ENCODE data around the gene RCOR2.

RCOR2 gene

DNA sequence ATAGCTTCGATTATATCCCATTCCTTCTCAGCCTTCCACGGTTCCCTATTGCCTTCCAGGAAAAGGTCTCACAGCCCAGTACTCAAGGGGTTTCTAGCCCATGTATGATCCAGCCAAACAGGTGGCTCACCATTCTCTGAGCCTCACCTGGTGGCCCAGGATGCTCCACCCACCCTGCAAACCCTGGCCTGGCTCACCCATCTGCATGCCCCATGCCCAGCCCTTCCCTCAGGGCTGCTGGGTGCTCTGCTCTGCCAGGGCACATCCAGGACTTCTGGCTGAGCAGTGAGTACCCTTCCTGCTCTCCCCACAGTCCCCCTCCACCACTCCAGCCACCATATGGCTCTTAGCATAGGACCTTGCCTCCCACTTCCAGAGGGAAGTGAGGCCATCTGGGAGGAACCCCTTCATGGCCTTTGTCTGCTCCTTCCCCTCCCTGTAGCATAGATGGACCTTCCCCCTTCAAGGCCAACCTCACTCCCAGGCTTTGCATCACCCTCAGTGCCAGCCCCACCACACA, 5.8 kb upstream of the RCOR2 start:
- no peak for DNase-seq

DNA sequence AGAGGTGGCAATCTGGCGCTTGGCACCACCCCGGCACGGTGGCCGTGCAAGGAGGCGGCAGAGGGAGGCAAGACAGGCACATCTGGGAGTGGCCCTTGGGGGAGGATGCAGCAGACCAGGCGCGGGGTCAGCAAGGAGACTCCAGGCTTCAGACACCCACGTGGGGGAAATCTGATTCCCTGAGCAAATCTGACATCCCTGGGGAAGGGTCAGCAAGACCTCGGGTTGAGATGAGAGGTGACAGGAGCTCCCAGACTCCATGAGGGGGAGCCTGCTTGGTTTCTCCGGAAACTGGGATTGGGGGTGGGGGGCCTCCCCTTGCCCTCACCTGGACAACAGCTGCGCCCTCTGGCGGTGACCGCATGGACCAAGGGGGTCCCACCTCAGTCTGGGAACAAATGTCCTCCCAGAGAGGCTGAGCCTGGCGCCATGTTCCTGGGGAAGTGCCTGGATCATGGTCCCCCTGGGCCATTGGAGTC, 4.0 kb upstream of the RCOR2 start:
- DNase-seq, result no peak

DNA sequence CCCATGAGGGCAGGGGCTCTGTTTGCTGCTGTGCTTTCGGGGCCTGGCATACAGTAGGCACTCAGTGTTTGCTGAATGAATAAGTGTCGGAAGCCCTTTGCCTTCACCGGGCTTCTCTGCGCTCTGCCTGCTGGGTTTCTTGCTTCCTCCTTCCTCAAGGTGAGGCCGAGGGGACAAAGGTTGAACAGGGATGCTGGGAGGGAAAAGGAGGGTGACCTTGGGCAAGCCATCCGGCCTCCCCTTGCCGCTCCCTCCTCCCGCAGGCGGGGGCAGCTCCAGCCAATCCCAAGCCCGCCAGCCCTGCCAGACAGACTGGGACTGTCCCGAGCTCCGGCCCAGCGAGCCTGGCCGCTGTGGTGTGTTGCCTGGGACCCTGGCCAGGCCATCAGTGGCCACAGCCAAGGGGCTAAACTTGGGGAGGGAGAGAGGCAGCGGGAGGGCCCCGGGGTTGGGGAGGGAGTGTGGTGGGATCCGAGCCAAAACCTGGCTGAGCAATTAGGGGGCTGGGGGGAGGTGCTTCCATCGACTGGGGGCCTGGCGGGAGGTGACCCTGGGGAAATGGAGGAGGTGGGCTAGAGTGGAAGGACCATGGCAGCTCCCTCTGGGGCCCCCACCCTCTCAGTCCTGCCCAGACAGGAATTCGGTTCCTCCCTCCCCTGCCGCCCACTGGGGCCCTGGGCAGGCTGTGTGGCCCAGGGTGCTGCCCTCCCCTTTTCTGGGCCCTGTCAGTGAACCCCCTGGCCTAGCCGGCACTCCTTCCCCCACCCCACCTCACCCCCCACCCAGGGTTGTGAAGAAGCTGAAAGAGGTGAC, 3.4 kb upstream of the RCOR2 start:
- DNase-seq, result no peak

DNA sequence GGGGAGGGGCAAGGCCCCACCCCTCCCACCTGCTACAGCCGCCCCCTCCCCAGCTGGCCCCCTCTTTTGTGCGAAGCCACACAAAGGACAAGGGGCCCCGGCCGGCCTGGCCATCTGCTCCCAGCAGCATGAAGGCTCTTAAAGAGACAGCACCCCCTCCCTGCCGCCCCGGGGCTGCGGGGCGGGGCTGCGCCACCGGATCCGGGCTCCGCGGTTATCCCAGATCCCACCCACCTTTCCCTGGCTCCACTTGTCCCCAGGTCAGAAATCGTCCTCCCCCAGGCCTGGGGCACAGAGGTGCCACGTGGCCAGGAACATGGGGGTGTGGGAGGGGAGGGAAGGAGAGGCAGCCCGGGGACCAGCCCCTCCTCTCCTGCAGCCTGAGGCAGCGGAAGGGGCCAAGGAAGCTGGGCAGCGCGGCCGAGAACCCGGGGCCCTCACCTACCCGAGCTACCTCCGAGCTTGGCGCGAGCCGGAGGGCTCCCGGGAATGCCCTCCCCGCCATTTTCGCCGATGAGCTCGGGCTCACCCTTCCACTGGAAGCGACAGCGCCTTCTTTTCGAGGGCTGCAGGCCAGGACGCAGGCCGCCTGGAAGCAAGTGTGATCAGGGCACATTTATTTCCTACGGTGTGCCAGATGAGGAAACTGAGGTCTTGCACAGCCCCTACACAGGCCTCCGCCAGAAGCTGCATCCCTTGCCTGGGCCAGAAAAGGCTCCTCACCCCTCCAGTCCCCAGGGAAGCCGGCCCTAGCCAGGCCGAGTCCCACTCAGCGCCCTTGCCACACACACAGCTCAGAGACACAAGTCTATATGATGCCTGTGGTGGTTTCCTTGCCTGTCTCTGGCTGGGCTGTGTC, 2.5 kb upstream of the RCOR2 start:
- DNase-seq, result no peak

DNA sequence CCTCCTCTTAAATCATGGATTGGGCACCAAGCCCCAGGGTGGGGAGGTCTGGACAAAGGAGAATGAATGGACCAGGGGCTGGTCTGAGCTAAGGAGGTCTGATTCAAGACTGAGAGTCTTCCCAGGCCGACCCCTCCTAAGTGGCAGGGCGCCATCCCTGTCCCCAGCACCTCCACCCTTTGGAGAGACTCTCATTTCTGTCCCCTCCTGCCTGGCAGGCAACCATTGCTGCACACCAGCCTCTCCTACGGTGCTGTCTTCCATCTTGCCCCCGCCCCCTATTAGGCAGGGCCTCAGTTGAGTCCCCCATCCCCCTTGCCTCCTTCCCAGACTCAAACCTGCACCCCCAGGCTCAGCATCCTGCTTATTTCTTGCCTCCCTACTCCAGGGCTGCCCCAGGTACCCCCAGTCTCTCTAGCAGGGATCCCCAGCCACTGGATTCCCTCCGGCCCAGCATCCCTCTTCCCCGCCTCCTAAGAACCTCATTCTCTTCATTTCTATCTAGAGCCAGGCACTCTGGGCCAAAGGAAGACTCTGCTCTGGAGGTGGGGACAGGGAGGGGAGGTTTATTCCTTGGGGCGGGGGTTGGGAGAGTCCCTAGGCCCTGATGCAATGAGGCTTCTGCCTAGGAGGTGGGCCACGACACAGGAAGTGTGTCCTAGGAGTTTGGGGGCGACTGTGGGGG, 1.7 kb upstream of the RCOR2 start:
- no peak for DNase-seq

DNA sequence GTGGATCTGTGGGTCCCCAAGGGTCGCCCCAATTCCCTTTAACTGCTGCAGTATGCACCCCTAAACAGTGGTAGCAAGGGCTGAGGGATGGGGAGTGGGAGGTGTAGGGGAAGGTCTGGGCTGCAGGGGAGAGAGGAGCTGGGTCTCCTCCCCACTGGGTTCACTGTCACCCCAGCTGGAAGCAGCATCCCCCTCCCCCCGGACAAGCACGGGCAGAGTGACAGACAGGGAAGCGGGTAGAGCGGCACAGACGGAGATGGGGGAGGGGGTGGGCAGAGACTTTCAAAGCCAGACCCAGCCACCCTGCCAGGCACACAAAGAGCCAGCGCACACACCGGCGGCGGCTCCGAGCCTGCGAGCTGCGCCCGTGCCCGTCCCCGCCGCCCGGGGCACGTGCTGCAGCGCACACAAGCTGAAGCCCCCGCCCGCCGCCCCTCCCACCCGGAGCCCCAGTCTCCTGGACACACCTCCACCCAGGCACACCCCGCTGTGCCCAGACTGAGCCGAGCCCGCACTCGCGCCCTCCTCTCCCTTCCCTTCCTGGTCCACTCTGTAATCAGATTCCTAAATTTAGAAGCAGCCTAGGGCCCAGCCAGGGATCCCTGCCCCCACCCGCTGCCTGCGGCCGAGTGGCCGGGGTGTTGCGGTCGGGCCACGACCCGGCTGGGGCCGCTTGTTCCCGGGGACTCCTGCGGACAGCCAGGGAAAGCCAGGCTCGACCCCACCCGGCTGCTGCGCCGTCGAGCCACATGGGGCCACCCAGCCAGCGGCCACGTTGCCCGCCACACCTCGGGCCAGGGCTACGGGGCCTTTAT, 935 bp upstream of the RCOR2 start:
- DNase-seq, result peak; percentile 25

DNA sequence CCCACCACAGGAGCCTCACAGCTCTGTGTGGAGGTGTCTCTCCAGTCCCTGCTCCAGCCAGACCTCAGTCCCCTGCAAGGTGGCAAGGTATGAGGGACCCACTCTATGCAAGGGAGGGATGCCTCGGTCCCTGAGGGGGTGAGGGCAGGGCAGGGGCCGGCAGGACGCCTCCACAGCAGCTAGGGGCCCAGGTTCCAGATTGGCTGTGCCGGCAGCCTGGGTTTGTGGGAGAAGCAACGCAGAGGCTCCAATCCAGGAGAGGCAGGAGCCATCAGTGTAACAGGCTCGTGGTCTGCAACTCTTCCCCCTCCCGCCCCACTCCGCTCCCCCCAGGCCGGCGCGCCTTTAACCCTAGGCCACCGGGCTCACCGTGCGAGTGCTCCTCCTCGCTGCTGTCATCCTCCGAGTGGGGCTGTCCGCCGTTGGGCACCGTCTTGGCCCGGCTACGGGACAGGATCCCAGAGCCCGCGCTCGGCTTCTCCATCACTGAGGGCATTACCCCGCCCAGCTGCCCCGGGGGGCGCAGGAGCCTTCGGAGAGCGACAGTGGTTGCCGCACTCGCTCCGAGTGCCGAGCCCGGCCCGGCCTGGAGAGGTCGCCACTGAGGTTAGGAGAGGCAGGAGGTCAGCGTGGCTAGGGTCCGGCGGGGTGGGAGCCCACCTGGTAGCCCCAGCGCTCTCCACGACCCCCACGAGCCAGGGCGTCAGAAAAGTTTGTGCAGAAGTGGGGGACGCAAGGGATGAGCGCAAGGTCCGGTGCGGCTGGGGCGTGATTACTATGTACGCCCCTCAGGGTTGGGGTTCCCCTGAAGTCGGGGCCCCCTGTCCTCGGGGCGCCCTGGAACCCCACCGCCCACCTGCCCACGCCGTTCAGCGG, 765 bp downstream of the RCOR2 start:
- no peak for DNase-seq

DNA sequence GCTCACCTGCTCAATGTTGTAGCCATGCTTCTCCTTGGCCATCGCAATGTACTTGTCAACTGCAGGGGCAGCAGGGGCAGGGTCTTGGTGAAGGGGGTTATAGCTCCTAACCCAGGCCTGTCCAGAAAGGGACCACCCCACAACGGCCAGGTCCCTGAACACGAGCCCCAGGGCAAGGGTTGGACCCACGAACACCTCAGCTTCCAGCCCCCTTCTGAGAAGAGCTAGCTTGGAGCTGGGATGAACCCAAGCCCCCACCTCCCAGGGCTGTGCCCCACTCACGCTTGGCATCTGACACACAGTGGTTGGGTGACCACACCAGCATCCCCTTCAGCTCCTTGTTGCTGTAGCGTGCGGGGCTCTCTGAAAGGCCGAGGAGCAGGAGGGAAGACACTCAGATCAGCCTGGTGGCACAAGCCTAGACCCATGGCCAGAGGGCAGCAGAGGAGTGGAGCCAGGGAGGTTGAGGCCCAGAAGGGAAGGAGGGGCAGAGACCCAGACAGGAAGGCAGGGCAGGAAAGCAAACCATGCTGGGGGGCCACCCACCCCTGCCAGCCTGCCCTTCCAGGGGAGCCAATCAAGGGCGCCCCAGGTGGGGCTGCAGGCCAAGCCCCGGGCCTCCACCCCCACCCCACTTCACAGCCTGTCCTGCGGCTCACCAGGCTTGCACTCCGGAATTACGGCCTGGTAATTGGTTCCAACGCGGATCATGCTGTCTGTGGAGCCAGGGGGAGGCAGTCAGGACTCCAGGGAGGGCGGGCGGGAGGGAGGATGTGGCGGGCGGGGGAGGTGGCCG, 1.9 kb downstream of the RCOR2 start:
- no peak for DNase-seq

DNA sequence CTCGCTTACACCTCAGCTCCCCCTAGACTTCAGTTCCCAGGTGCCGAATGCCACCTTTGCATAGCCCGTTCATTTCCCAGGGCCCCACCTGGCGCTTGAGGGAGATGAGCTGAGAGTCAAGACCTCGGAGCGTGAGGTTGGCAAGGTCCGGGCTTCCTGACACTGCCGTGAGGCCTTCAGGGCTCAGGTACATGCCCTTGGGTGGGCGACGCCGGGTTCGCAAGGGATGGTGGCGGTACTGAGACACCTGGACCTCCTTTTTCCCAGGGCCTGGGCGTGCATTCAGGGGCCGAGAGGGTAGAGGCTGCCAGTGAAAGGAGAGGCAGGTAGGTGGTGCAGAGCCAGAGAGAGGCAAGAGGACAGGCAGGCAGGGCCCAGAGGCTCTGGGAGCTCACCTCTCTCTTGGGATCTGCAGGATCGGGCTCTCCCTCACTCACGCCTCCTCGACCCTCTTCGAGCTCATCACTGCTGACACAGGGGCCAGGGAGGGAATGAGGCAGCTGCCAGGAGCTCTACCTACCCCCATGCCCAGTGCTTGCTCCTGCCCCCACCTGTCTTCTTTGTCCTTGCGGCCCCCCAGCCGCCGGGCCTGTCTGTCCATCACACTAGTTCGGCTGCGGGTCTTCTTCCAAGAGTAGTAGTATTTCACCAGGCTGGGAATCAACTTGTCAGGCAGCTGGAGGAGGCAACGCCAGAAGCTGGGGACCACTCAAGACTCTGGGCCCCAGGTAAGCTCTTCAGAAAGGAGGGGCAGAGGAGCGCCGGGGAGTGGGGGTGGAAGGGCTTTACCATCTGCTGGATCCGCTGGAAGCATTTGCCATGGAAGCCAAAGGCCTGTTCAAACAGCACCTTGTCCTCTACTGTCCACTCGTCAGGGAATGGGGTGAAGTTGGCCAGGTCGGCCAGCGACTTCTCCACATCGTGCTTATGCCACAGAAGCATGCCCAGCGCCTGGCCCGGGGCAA, 2.8 kb downstream of the RCOR2 start:
- no peak for DNase-seq

DNA sequence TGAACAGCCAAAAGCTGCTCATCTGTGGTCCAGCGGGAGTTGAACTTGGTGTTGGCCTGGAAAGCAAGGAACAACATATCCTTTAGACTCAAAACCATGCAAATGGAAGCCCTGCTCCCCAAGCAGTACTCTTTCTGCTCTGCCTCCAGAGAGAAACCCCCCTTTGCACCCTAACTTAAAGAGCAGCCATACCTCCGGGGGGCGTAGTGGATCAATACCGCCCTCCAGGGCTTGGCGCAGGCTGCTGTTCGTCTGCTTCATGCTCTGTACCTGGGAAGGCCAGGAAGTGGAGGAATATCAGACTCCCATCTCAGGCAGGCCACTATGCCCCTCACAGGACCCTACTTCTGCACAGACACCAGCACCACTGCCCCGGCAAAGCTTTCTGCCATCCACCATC, 4.3 kb downstream of the RCOR2 start:
- no peak for DNase-seq

DNA sequence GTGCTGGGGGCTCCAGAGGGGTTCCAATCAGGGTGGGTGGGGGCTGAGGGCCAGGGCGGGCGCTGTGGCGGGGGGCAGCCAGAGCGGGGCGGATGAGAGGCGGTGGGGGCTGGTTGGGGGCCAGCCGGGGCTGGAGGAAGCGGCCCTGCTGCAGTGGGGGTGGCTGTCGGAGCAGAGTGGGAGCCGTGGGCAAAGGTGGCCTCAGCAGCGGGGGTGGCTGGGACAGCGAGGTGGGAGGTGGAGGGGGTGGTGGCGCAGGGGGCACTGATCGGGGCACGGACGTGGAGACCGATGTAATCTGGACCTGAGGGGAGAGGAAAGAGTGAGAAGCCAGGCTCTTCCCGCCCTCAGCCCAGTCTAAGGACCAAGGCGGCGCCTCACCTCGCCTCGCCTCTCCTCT, 5.1 kb downstream of the RCOR2 start:
- DNase-seq, result no peak

DNA sequence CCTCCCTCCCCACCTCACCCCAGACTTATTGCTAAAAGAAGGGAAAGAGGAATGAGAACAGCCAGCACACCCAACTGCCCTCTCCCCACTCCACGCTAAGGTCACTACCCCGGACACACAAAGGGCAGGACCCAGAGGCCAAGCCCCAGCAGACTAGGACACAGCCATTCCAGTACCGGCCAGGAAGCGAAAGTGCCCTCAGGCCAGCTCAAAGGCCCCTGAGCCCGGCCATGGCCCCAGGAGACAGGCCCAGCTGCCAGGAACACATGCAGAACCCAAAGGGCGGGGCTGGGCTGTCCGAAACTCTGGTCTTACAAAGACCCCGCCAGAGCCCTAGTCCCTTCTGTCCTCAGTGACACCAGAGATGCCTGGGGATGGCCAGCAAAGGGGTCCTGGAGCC, 5.5 kb downstream of the RCOR2 start:
- DNase-seq, result no peak

DNA sequence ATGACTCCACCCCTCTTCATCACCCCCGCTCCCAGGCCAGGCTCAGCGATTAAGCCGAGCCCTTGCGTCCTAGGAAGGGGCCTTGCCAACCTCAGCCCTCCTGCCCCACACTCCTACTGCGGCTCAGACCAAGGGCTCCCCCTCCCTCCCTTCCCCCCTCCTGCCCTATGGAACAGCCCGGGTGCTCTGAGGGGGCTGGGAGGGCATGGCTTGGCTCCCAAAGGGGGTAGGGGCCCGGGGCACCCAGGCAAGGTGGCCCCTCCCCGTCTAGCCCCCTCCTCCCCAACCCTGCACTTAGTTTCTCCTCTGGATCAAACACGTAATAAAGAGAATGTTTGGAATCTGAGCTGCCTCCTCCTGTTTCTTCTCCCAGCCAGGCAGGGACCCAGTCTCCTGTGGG, 6.3 kb downstream of the RCOR2 start:
- no peak for DNase-seq

DNA sequence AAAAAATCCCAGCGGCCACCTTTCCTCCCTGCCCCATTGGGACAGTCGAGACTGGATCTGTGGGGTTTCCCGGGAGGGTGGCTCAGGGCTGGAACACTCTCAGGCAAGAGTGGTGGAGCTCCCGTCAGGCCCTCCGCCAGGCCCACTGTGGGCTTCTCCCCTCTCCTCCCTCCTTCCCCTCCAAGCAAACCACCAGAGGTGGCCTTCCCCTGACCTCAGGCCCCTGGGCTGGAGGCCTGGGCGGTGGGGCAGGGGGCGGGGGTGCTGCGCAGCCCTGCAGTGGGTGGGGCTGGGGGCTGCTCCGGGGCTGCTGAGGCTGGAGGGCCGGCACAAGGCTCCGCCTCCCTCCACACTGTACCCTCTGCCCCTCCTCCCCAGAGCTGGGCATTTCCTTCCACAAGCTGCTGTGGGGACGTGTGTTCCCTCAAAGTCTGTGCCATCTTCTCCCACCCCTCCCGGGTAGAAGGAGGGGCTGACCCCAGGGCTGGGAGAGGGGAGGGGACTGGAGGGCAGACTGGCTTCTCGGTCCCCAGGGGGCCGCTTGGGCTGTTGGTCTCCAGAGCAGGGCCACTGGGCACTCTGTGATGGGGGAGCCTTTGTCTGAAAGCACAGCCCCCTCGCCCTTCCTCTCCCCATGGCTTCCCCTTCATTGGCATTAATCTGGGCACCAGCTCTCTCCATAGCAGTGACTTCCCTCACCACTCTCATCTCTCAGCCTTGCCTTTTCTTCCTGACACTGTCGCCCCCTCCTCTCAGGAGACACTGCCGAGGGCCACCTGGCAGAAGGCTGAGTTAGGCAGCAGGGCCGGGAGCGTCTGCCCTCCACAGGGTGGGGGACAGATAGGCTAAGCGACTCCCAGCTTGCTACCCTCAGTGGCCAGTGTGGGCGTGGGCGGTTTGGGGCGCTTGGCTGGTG, 7.1 kb downstream of the RCOR2 start:
- DNase-seq, result no peak

DNA sequence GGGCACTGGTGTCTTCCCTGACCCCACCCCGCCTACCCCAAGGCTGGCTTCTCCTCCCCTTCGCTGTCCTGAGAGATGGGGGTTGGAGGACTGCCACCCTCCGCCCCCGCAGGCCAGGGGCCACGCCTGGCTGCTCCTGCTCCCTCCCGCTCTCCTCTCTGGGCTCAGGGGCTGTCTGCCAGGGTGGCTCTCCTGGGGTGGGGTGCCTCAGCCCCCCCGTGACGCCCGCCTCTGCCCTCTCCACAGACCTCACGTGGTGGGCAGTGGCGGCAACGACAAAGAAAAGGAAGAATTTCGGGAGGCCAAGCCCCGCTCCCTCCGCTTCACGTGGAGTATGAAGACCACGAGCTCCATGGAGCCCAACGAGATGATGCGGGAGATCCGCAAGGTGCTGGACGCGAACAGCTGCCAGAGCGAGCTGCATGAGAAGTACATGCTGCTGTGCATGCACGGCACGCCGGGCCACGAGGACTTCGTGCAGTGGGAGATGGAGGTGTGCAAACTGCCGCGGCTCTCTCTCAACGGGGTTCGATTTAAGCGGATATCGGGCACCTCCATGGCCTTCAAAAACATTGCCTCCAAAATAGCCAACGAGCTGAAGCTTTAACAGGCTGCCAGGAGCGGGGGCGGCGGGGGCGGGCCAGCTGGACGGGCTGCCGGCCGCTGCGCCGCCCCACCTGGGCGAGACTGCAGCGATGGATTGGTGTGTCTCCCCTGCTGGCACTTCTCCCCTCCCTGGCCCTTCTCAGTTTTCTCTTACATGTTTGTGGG, 8.1 kb downstream of the RCOR2 start:
- no peak for DNase-seq

DNA sequence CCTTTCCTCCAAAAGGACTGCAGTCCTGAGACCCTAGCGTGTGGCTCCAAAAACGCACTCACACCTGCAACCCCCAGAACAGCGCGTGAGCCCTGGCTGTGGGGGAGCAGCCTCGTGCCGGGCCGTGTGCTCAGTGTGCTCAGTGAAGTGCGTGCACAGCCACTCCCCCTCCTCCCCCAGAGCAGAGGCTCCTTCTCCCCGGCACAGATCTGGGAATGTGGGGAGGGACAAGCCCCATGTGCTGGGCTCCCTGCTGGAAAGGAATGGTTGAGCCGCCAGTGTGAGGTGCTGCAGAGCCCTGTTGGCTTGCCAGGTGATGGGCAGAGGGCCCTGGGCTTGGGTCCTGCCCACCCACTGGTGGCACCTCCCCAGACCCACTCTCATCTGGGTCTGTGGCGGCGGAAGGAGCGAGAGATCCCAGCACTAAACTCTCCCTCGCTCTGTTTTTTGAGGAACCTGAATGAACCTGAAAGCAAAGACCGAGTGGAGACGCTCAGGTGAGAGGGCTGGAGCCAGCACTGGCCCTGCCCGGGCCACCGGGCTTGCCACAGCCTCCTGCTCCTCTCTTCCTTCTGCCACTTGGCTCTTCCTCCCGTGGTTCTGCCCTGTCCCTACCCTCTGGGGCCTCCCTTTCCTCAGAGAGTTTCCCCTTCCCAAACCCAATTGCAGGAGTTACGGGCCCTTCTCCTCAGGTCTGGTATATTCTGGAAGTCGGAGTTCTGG, 9.0 kb downstream of the RCOR2 start:
- DNase-seq, result no peak
